ENCODE data around the gene USH2A.
"Not testable (repeated sequence)": the region's sequence is repeated elsewhere in the genome, so short reads cannot be mapped to it uniquely, and the experiment has no call there.

USH2A gene

GRCh38 chr1:216410026-216410425 is 13.2 kb downstream of the USH2A start:
- DNase-seq (ENCODE audit: low read depth in 3 of 3), result no peak

- DNase-seq (ENCODE audit: low read depth in 3 of 3), result no peak
Observed at GRCh38 chr1:216390956-216391355, 32.3 kb downstream of the USH2A start.

DNA sequence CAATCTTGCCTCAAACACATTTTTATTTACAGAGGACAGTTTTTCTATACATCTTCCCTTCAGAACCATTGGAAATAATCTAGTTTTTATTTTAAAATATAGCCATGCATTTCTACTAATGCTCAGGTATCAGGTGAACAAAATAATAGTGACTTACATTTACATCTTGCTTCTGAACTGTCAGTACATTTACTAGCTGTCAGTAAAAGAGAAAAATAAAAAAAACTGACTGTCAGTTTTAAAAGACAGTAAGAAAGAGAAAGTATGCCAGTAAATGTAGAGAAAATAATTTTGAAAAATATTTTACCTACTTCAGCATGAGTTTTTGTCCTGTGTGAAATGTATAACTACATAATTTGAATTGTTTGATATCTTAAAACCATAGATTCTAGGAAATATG is 33.5 kb downstream of the USH2A start:
- DNase-seq (ENCODE audit: low read depth in 3 of 3), result no peak

DNA sequence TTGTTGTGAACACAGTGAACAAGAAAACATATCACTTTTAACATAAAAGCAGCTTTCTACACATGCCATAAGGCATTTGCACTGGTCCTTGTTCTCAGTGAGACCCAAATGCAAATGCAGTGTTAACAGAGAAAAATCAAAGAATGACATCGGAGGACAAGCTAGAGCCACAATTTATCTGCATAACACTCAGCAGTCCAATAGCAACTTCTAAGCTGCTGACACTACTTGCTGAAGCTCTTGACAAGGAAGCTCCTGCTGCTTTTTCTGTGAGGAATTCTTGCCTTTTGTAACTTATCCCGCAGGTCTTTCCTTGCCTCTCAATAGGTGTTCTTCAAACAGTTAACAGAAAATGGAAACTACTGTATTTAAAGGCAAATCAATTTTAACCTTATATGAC is 34.7 kb downstream of the USH2A start:
- DNase-seq (ENCODE audit: low read depth in 3 of 3), result no peak

DNA sequence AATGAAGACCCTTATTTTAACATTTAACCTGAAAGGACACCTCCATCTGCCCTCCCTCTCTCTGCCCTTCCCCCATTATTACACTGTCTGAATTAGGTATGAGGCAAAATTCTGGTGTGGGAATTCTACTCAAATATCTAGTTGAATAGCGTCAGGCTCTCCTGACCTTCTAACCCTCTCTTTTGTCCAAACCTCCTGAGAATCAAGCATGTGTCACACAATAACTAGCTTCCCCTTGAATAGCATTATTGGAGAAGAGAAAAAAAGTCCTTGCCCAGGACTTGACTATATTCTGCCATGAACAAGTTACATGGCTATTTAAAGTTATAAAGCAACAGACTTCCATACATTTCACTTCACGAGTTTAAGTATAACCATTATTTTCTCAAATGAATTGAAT is 35.5 kb downstream of the USH2A start:
- no peak for DNase-seq (ENCODE audit: low read depth in 3 of 3)

- no peak for DNase-seq (ENCODE audit: low read depth in 3 of 3)
Observed at GRCh38 chr1:216379441-216379840, 43.8 kb downstream of the USH2A start.

DNA sequence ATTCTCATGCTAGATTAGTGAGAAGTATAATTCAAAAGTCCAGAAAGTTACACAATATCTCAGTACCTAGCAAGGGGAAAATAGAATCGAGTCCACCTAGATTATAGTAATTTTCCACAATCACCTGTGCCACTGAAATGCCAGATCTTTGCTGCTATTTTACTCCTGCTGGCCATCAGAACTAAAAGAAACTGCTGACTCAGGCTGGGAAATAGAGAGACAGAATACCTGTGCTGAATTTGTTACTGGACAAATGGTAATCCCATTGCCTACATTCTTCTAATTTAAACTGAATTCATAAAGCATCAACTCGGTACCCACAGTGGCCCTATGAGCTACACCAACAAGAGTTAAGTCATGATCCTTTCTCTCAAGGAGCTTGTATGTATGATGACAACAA is 55.0 kb downstream of the USH2A start:
- DNase-seq (ENCODE audit: low read depth in 3 of 3), result no peak

DNA sequence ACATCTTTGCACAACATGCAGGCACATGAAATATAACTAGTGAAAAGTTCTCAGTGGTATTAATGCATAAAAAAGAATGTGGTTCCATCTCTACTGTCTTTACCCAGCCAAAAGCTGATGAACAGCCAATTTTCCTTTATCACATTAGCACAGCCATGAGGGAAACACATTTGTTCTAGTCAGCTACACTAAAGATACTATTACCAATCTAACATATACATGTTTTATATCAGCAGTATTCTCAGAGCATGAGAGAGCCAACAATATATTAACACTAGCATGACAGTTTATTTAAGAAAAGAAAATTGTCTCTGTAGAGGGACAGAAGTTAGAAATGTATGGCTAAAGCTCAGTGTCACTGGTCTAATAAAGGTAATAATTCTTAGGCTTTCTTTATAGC is 56.3 kb downstream of the USH2A start:
- no peak for DNase-seq (ENCODE audit: low read depth in 3 of 3)

DNA sequence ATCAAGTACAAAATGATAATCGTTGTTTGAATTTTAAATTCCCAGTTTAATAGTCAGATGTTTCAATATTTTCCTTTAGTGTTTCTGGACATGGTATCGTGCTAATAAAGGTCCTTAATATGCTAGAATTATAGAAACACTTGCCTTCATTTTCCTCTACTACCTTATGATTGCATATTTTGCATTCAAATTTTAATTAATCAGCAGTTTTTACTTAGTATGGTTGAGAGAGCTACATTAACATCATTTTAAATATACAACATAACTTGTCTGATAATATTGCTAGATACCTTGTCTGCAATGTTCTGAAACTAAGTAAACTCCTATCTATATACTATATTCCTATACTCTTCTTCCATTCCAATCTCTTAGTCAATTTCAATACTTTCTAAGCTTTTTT is 66.3 kb downstream of the USH2A start:
- DNase-seq (ENCODE audit: low read depth in 3 of 3), result no peak

- no peak for DNase-seq (ENCODE audit: low read depth in 3 of 3)
Observed at GRCh38 chr1:216350186-216350585, 73.1 kb downstream of the USH2A start.

DNA sequence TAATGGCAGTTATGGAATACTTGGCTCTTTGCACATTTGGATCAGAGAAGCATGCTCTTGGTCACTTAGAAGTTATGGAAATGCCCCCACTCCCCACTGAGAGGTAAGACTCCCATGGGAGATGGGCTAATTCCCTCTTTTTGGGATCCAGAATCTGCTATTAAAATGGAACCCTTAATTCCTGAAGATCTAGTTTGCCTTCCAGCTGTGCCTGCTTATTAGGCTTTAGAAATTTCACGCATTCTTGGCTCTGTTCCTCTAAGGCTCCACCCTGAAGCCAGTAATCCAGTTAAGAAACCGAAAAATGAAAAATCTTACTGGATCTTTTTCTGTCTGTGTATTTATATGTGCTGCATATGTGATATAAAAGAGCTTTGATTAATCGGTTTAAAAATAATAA is 76.7 kb downstream of the USH2A start:
- DNase-seq (ENCODE audit: low read depth in 3 of 3), result no peak

DNA sequence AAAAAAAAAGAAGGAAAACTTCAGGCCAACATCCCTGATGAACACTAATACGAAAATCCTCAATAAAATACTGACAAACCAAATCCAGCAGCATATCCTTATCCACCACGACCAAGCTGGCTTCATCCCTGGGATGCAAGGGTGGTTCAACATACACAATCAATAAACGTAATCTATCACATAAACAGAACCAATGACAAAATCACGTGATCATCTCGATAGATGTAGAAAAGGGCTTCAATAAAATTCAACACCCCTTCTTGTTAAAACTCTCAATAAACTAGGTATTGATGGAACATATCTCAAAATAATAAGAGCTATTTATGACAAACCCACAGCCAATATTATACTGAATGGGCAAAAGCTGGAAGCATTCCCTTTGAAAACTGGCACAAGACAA is 82.7 kb downstream of the USH2A start:
- not testable (repeated sequence) for DNase-seq (ENCODE audit: low read depth in 3 of 3)

DNA sequence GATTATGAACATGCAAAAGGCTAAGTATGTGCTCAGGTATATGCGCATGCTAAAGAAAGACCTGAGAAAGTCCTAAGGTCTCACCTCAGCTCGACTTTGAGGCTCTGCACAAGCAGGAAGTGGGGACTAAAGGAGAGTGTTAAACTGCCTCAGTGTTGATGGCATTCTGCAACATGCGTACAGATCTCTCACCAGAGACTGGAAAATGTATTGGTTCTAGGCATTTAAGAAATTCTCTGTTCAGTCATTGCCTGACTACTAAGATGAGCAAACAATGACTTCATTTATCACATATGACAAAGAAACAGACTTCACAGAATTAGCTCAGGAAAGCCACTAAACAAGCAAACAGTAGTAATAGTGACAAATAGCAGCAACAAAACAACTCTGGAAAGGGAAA is 90.8 kb downstream of the USH2A start:
- DNase-seq (ENCODE audit: low read depth in 3 of 3), result no peak

- no peak for DNase-seq (ENCODE audit: low read depth in 3 of 3)
Observed at GRCh38 chr1:216332003-216332402, 91.2 kb downstream of the USH2A start.

DNA sequence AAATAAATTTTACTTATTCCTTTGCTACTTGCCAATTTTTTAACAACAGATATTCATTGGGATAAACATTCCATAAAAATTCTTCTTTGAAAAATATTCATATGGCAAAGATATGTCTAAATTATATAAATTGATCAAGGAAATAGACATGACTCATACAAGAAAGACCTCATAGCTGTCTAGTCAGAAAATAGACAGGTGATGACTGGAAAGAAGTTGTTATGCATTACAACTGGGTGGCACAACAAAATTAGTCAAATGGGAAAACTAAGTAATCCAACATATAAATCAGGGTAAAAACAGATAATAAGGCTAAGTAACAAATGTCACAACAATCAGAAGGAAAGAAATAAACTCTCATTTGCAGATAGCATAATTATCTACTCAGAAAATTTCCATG is 92.0 kb downstream of the USH2A start:
- DNase-seq (ENCODE audit: low read depth in 3 of 3), result no peak

- DNase-seq (ENCODE audit: low read depth in 3 of 3), result no peak
Observed at GRCh38 chr1:216330262-216330661, 93.0 kb downstream of the USH2A start.

- DNase-seq (ENCODE audit: low read depth in 3 of 3), result no peak
Observed at GRCh38 chr1:216325946-216326345, 97.3 kb downstream of the USH2A start.

- DNase-seq (ENCODE audit: low read depth in 3 of 3), result no peak
Observed at GRCh38 chr1:216325336-216325735, 97.9 kb downstream of the USH2A start.

DNA sequence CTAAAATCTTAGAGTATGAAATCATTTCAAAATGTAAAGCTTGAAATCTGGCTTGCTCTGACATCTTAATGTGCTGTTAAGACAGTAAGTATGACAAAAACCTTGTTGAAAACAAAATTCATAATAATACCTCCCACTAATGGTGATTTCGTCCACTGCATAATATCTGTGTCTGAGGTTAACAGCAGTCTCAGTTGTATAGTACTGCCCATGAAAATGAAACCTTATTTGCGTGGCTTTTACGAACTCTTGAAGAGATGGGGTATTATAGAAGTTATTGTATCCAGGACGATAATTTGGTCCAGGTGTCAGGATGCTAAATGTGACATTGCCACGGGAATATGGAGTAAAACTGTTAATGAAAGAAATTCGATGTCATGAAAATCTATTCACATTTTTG is 99.9 kb downstream of the USH2A start:
- DNase-seq (ENCODE audit: low read depth in 3 of 3), result no peak

DNA sequence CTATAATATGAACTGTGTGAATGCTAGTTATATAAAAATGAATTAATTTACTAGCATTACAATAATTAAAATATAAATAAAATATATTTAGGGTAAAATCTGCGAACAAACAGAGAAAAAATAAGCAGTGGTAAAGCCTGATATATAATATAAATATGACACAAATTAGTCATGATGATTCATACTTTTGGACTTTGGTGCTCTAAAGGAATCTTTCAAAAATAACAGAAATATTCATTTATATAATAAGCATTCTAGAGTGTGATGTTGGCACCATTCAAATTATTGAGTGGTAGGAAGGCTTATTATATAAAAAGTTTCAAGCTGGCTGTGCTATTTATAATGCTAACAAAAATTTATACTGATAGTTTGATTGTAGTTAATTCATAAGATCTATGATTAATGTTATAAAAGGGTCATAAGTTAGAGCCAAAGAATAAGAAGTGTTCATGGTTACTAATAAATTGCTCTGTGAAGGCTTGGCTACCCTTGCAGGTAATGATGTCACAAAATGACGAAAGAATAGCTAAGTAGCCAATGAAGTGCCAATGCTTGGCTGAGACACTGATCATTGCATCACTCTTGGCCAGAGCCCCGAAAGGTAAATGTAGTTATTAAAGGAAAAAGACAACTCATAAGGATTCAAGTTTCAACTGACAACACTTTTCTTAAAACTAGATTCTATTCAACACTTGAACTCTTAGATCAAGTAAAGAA is 108.7 kb downstream of the USH2A start:
- DNase-seq (ENCODE audit: low read depth in 3 of 3), result no peak

DNA sequence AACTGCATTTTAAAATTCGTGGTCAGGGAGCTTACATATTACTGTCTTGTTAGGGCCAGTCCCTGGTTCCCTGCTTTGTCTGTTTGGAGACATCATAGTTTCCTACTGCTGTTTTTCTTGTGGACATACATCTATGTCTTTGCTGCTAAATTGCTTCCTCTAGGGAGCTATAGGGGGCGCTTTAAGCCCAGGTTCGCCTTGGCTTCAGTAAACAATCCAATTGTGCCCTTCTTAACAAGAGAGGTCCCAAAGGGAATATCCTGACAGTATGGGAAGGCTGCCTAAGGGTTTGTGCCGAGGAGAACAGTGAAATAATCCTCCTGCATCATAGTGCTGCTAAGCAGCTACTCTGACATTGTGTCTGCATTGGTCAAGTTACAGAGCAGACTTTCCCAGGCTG is 112.5 kb downstream of the USH2A start:
- no peak for DNase-seq (ENCODE audit: low read depth in 3 of 3)

DNA sequence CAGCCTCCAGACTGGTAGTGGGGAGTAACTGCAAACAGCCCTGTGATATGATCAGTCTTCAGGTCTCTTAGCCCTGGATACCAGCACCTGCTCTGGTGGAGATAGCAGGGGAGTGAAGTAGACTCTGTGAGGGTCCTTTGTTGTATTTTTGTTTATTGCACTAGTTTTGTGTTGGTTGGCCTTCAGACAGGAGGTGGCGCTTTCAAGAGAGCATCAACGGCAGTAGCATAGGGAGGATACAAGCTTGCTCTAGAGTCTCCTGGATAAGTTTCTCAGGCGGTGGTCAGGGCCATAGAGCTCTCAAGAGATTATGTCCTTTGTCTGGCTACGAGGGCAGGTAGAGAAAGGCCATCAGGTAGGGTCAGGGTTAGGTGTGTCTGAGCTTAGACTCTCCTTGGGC is 116.4 kb downstream of the USH2A start:
- DNase-seq (ENCODE audit: low read depth in 3 of 3), result no peak

- no peak for DNase-seq (ENCODE audit: low read depth in 3 of 3)
Observed at GRCh38 chr1:216303690-216304089, 119.6 kb downstream of the USH2A start.

DNA sequence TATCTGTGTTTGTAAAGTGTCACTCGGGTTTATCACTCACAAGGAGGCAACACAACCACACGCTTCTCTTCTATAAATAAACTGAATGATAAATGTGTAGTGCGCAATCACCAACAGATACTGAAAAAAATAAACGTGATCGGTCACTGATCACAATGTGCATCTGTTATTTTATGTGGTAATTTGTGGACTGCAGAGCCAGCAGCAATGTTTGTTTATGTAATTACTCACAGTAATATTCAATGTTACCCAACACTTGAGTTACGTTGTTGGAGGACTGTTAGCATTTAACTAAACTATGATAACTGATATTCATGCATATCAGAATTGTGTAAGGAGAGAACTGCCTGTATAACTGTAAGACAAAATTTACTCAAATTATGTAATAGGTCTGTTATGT is 129.6 kb downstream of the USH2A start:
- DNase-seq (ENCODE audit: low read depth in 3 of 3), result no peak

Measured in stimulated activated CD4-positive, alpha-beta T cell treated with anti-CD3 and anti-CD28 coated beads, TNF-alpha, amount 100 ng/mL, for 4 hours (primary cell).